Right cardiac atrium (tissue), 5 donors: ENCODE data around the gene CFAP58. TPM values are rescaled to one million over a fixed set of nuclear protein-coding genes. Genes with fewer than 3 reads are reported as not detected.

Experiments used
- ATAC-seq, 2 donors: fragments of 200-7000 bp; cut with Tn5 transposase; one replicate each; pipeline versions ENCODE4 v1.8.0 to v1.9.1; 2020; ENCODE audit warnings: moderate library complexity in 2 of 2, mild to moderate bottlenecking in 1 of 2
- DNase-seq, 3 donors: peaks; one replicate each; pipeline ENCODE4 v3.0.0-alpha.2; 2020
- H3K27ac ChIP-seq: one replicate; pipeline ENCODE4 v1.5.1; 2013; ENCODE audit warnings: mild to moderate bottlenecking, low read length, control low read depth, moderate library complexity
- H3K27me3 ChIP-seq: one replicate; pipeline ENCODE4 v1.6.1; 2013; ENCODE audit not compliant: control insufficient read depth, insufficient read depth
- H3K4me1 ChIP-seq: one replicate; pipeline ENCODE4 v1.6.1; 2013; ENCODE audit warnings: low read length; ENCODE audit not compliant: control insufficient read depth, insufficient read depth
- H3K4me3 ChIP-seq: one replicate; pipeline ENCODE4 v1.5.1; 2013; ENCODE audit warnings: low read length, control low read depth
- H3K9me3 ChIP-seq: one replicate; pipeline ENCODE4 v1.6.1; 2013; ENCODE audit warnings: low read length; ENCODE audit not compliant: control insufficient read depth
- WGBS: extraction: QIAGEN DNeasy Blood & Tissue Kit; methylation state at CpG from one replicate; pipeline ENCODE4 v1.1.7; 2013; 5-methylcytosine and 5-hydroxymethylcytosine counted together
- intact Hi-C, 4 donors: fragments of 100-400 bp; cut with DNase I; formaldehyde crosslinking; loops; one replicate each; pipeline versions ENCODE4 v1.11.0 to v1.14.0; 2022 to 2023
- polyA plus RNA-seq: library from polyadenylated mRNA; stranded (reverse); fragments of 200-250 nt; gene quantifications from one replicate; pipeline ENCODE4 v1.2.3, GENCODE V29; 2013
- total RNA-seq, 4 donors: library from RNA; stranded (reverse); fragmentation: NEBNext Ultra II Directional; extraction: Animal tissue kit (Norgen Biotek cat#: 25700); gene quantifications; one replicate each; pipeline ENCODE4 v1.2.1, GENCODE V29; 2021
- donor health status: healthy with polysubstance abuse.
- donor health status: DM: no; HTN: yes; CAD: no.
- donor health status: DM: no; HTN: no; CAD: no.
- donor health status: DM: no; HTN: yes; CAD: no; lungs with severe emphysema.
- donor health status: DM: yes; HTN: yes; CAD: no.

CFAP58 gene
- total and polyA plus RNA-seq, 5 donors, result 2.9 to 5.4 (median 3.0) TPM

- Histone ChIP-seq H3K4me1 (peaks cover 3% of the 10 kb centered on the region), H3K27ac (no peak overlapping the region), H3K4me3 (no peak overlapping the region), H3K9me3 (no peaks in the 10 kb centered on the region), H3K27me3 (no peaks in the 10 kb centered on the region)
- ATAC-seq, result no peak
- 76% methylated on average over 7 of the region's 7 CpGs for WGBS
- intact Hi-C loops, result loop anchor here in 1 of 4 donors (10.0 kb wide), 1 partner anchor 199 kb away; no protein-coding TSS in a partner anchor
- DNase-seq, result no peak
Observed at GRCh38 chr10:104415526-104416165, 62.0 kb downstream of the CFAP58 start.

GRCh38 chr10:104416851-104417250, 63.2 kb downstream of the CFAP58 start:
- WGBS, result 89% methylated on average over 1 of the region's 1 CpG
- Histone ChIP-seq H3K9me3 (no peaks in the 10 kb centered on the region), H3K27me3 (no peaks in the 10 kb centered on the region), H3K4me1 (peaks cover 3% of the 10 kb centered on the region), H3K27ac (no peak overlapping the region), H3K4me3 (no peak overlapping the region)
- intact Hi-C loops, result loop anchor here in 1 of 4 donors (10.0 kb wide), 1 partner anchor 198 kb away; no protein-coding TSS in a partner anchor
- DNase-seq, result no peak
- no peak for ATAC-seq

DNA sequence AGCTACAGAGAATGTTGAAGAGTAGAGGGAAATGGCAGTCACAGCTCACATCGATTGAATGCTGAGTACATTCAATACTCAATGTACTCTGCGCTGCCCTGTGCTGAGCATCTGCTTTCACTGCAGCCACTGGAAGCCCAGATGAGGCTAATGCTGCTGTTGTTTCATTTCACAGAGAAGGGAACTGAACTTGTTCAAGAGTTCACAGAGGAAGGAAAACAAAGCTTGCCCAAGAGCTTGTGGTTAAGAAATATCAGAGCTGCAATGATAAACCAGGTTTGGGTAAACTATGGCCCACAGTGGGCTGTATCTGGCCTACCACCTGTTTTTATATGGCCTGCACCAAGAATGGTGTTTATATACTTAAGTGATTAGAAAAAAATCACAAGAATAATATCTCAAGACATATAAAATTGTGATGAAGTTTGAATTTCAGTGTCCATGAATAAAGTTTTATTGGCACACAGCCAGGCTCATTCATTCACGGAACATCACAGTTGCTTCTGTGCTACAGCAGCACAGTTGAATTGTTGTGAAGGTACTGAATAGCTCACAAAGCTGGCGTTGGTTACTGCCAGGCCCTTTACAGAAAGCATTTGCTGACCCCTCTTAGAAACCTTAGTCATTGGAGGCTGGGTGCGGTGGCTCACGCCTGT, 64.1 kb downstream of the CFAP58 start:
- intact Hi-C loops, result loop anchor here in 1 of 4 donors (10.0 kb wide), 1 partner anchor 197 kb away; no protein-coding TSS in a partner anchor
- DNase-seq (no peak), ATAC-seq (no peak)
- no peak overlapping the region for H3K4me3 ChIP-seq
- WGBS, result 86% methylated on average over 6 of the region's 6 CpGs
- H3K27me3 ChIP-seq, result no peaks in the 10 kb centered on the region
- H3K27ac ChIP-seq, result no peak overlapping the region
- H3K9me3 ChIP-seq, result no peaks in the 10 kb centered on the region
- peaks cover 3% of the 10 kb centered on the region for H3K4me1 ChIP-seq

- intact Hi-C loops, result no loop called here
- ATAC-seq (no peak), DNase-seq (no peak)
- Histone ChIP-seq H3K27ac (no peak overlapping the region), H3K27me3 (no peaks in the 10 kb centered on the region), H3K9me3 (no peaks in the 10 kb centered on the region), H3K4me1 (no peaks in the 10 kb centered on the region), H3K4me3 (no peak overlapping the region)
- 83% methylated on average over 1 of the region's 1 CpG for WGBS
Observed at GRCh38 chr10:104424719-104425118, 71.1 kb downstream of the CFAP58 start.

GRCh38 chr10:104427989-104428388, 74.4 kb downstream of the CFAP58 start:
- WGBS, result 68% methylated on average over 5 of the region's 5 CpGs
- H3K9me3 ChIP-seq, result no peaks in the 10 kb centered on the region
- no peak overlapping the region for H3K4me3 ChIP-seq
- no peaks in the 10 kb centered on the region for H3K4me1 ChIP-seq
- intact Hi-C loops, result no loop called here
- DNase-seq (no peak), ATAC-seq (no peak)
- H3K27ac ChIP-seq, result no peak overlapping the region
- no peaks in the 10 kb centered on the region for H3K27me3 ChIP-seq

DNA sequence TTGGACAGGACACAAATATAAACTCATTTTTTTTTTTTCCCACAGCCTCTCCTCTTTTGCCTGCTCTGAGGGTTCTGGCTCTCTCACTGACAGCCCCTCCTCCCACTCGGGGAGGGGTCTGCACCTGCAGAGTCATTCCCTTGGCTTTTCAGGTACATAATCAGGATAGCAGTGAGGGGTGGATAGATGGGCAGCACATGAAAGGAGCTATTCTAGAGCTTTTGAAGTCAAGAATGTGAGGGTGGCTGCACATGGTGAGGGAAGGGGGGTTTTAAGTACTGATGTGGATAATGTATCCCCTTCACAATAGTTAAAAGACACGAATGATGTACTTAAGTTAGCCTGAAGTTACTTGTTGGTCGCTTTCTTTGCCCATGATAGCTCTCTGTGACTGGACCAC, 76.2 kb downstream of the CFAP58 start:
- Histone ChIP-seq H3K4me3 (no peak overlapping the region), H3K4me1 (no peaks in the 10 kb centered on the region), H3K27ac (no peak overlapping the region), H3K9me3 (no peaks in the 10 kb centered on the region), H3K27me3 (no peaks in the 10 kb centered on the region)
- intact Hi-C loops, result no loop called here
- ATAC-seq, result no peak
- no peak for DNase-seq
- 39% methylated on average over 3 of the region's 3 CpGs for WGBS

- H3K4me1 ChIP-seq, result no peaks in the 10 kb centered on the region
- H3K27ac ChIP-seq, result no peak overlapping the region
- ATAC-seq, result no peak
- H3K27me3 ChIP-seq, result no peaks in the 10 kb centered on the region
- intact Hi-C loops, result no loop called here
- no peak overlapping the region for H3K4me3 ChIP-seq
- WGBS, result 67% methylated on average over 3 of the region's 3 CpGs
- no peak for DNase-seq
- no peaks in the 10 kb centered on the region for H3K9me3 ChIP-seq
Observed at GRCh38 chr10:104430360-104430759, 76.7 kb downstream of the CFAP58 start.

DNA sequence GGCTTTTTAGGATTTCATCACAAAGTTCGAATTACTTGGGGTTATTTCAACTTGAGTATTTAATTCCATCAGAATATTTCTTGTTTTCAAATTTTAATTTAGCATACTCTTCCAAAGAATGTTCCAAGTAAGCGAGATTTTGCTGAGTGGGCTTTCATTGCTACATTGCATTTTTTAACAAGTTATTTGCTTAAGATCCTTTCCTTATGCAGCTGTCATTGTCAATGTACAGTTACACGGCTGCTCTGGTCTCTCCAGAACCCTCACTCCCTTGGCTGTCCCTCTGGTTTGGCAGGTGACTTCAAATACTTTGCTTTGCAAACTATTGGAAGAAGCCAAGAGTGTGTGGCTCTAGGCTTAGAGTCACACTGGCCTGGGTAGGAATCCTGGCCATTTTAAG, 80.0 kb downstream of the CFAP58 start:
- Histone ChIP-seq H3K4me1 (no peaks in the 10 kb centered on the region), H3K27ac (no peak overlapping the region), H3K4me3 (no peak overlapping the region), H3K9me3 (no peaks in the 10 kb centered on the region), H3K27me3 (no peaks in the 10 kb centered on the region)
- DNase-seq (no peak), ATAC-seq (no peak)
- WGBS, result 55% methylated on average over 3 of the region's 3 CpGs
- intact Hi-C loops, result no loop called here

DNA sequence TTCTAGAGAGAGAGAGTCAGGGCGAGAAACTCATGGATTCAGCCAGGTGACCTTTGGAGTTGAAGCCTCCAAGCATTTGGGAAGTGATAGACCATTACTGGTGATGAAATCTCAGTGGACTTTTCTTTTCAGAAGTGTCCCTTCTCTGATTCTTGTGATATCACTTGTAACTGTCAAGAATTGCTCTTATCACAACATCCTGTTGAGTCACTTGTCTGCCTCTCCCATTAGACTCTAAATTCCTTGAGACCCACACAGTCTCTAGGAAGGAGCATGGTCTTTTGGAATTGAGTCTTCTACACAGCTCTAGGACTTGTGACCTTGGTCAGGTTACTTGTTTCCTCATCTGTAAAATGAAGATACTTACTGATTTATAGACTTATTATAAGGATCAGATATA, 81.0 kb downstream of the CFAP58 start:
- no peak for DNase-seq
- no peak for ATAC-seq
- Histone ChIP-seq H3K27me3 (no peaks in the 10 kb centered on the region), H3K4me3 (no peak overlapping the region), H3K4me1 (no peaks in the 10 kb centered on the region), H3K9me3 (no peaks in the 10 kb centered on the region), H3K27ac (no peak overlapping the region)
- 74% methylated on average over 1 of the region's 1 CpG for WGBS
- intact Hi-C loops, result no loop called here

GRCh38 chr10:104435822-104436221, 82.2 kb downstream of the CFAP58 start:
- H3K27me3 ChIP-seq, result no peaks in the 10 kb centered on the region
- no peaks in the 10 kb centered on the region for H3K4me1 ChIP-seq
- H3K27ac ChIP-seq, result no peak overlapping the region
- ATAC-seq, result no peak
- WGBS, result 67% methylated on average over 2 of the region's 2 CpGs
- intact Hi-C loops, result no loop called here
- no peak for DNase-seq
- no peak overlapping the region for H3K4me3 ChIP-seq
- no peaks in the 10 kb centered on the region for H3K9me3 ChIP-seq

DNA sequence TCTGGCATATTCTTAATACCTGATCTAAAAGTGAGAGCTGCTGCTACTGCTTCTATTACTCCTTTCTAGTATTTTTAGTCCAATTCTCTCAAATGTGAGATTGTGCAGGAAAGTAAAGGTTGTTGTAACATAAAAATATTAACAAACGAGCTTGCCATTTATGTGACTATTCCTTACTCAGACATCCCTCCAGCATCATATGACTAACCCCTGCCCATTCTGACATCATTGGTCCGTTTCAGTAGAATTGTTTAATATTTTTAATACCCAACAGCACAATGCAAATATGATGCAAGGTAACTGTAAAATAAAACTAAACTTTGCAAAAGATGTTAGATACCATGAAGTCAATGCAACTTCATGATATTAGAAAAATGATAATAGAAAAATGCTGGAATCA, 83.6 kb downstream of the CFAP58 start:
- intact Hi-C loops, result no loop called here

More for the DNA sequence above, 83.6 kb downstream of the CFAP58 start:
- ATAC-seq (no peak), DNase-seq (no peak)
- H3K9me3 ChIP-seq, result no peaks in the 10 kb centered on the region
- WGBS, result 76% methylated on average over 2 of the region's 2 CpGs
- H3K4me3 ChIP-seq, result no peak overlapping the region
- no peaks in the 10 kb centered on the region for H3K27me3 ChIP-seq
- no peak overlapping the region for H3K27ac ChIP-seq
- H3K4me1 ChIP-seq, result no peaks in the 10 kb centered on the region
